NCI-H2107 treated with DMSO at 0.1 percent for 48 hours (cell line): Measurements from ENCODE around the gene NDUFA13.
A peak's percentile ranks its signal among the peaks of the same experiment; 100 is the strongest.

Source experiments
- DNase-seq: peaks from one replicate; lab custom pipeline; 2025; ENCODE audit not compliant: unreplicated experiment; lab: John Stamatoyannopoulos, UW

NDUFA13 gene

GRCh38 chr19:19488875-19489690, 26.9 kb upstream of the NDUFA13 start:
- no peak for DNase-seq

DNA sequence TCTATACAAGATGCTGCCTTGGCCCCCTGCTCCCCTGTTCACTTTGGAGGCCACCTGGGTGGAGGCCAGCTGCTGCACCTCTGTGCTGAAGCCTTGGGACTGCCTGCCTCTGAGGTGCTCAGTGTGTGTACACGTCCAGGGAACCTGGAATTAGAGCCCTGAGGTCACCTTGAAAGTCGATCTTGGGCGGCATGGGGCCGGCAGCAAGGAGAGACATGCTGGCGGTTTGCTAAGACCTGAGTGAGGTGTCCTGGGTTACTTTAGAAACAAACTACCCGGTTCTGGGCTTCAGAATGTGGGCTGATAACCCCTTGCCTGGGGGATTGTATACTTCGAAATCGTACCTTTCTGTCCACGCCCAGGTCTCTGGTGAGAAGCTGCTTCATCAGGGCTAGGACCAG, 26.2 kb upstream of the NDUFA13 start:
- DNase-seq: no peak

DNA sequence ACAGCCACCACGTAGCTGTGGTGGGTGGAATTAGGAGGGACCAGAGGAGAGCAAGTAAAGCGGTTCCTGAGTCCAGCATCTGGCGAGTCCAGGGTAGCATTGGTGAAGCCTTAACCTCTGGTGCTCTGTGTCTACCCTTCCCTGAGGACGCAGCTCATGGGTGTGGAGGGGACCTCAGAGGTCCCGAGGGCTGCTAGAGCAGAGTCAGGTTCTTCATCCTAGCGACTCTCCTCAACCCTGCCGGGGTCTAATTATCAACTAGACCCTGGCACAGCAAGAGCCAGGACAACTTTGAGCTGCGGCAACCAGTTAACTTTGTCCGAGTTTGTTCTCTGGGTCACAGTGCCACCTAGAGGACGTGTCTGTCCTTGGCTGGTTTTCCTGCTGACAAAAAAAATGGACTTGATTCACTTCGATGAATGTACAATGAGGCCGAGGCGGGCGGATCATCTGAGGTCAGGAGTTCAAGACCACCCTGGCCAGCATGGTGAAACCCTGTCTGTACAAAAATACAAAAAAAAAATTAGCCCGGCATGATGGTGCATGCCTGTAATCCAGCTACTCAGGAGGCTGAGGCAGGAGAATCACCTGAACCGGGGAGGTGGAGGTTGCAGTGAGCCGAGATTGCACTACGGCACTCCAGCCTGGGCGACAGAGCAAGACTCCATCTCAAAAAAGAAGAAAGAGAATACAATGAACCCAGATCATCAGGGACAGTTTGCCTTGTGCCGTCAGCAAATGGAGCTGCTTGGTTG, 25.6 kb upstream of the NDUFA13 start:
- peak; percentile 43 for DNase-seq

GRCh38 chr19:19491321-19492025, 24.6 kb upstream of the NDUFA13 start:
- no peak for DNase-seq

DNA sequence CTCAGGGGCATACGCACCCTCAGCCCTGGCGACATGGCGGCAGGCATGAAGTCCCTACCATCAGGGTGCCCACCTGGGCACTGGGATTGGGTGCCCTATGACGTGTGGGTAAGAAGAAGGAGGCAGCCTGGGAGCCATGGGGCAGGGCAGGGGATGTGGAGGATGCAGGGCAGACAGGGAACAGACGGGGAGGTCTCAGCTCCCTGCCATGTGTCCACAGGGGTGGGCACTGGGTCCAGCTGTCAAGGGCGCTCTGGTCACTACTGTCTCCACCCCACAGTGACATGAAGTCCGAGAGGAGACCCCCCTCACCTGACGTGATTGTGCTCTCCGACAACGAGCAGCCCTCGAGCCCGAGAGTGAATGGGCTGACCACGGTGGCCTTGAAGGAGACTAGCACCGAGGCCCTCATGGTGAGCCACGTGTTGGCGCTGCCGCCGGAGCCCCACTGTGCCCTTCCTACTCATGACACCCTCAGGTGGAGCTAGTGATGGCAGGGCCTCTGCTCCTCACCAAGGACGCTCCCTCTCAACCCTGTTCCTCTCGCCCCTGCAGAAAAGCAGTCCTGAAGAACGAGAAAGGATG, 23.9 kb upstream of the NDUFA13 start:
- DNase-seq: no peak

DNA sequence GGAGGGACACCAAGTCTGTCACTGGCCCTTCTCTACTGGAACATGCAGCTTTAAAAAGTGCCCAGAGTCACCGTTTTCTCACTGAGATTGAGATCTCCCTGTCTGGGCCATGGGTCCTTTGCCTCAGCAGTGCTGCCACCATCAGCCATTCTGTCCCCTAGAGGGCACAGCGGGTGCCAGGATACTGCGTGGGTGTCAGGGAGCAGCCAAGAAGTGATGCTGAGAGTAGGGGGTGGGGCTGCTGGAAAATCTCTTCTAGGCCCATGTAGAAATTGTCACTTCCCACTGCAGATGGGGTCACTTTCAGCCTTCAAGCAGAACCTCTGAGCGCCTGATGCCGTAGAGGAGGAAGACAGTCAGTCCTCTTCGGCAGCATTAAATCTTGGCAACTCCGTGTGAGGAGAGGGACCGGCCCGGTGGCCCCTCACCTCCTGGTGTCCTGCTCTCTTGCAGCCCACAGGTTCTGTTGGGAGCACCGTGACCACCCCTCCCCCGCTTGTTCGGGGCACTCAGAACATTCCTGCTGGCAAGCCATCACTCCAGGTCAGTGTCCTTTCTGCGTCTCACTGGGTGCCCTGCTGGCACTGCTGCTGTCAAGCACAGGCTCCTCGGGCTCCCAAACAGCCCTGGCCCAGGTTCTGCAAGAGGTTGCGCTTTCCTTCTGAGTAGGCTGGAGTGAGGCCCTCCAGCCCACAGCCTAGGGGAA, 22.0 kb upstream of the NDUFA13 start:
- DNase-seq: no peak

DNA sequence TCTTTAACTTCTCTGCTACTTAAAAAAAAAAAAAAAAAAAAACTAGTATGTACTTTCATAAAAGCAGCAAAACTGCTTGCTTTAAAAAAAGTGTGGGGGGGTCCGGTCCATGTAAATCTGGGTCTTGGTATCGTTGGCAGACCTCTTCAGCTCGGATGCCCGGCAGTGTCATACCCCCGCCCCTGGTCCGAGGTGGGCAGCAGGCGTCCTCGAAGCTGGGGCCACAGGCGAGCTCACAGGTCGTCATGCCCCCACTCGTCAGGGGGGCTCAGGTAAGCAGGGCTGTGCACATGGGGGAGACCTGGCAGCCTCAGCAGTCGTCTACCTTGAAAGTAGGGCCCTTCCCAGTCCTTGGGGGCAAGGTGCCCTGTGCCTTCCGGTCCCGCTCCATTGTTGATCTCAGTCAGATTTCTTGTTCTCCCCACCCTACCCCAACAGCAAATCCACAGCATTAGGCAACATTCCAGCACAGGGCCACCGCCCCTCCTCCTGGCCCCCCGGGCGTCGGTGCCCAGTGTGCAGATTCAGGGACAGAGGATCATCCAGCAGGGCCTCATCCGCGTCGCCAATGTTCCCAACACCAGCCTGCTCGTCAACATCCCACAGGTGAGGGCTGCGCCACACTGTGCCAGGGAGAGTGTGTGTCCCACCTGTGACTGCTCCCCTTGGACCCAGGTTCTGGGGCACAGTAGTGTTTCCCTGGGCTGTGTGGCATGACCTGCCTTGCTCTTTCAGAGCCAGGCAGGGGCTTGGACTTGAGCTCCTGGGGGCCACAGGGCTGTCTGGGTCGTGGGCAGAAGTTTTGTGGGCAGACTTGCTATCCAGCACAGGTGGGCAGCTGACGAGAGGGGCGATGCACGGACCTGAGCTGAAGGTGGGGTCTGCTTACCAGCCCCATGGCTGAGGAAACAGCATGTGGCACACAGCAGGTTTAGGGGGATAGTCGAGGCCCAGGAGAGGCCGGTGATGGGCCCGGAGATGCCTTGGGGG, 20.1 kb upstream of the NDUFA13 start:
- DNase-seq: no peak

DNA sequence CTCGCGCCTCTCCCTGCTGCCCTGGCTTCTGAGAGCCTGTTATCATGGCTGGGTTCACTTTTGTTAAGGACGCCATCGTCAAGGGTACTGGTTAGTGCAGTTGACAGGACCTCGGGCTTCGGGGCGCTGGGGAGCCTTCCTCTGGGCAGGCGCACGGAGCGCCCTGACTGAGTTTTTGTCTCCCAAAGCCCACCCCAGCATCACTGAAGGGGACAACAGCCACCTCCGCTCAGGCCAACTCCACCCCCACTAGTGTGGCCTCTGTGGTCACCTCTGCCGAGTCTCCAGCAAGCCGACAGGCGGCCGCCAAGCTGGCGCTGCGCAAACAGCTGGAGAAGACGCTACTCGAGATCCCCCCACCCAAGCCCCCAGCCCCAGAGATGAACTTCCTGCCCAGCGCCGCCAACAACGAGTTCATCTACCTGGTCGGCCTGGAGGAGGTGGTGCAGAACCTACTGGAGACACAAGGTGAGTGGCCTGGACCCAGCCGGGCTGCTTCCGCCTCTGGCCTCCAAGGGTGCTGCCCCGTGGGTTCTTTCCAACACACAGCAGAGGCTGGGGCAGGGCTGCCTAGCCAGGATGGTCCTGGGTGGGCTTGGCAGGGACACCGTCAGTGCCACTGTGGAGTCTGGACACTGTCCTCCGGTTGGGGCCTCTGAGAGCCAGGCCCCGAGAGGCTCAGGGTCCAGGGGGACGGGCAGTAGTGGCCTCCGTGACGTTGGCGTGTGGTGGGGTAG, 17.6 kb upstream of the NDUFA13 start:
- no peak for DNase-seq

DNA sequence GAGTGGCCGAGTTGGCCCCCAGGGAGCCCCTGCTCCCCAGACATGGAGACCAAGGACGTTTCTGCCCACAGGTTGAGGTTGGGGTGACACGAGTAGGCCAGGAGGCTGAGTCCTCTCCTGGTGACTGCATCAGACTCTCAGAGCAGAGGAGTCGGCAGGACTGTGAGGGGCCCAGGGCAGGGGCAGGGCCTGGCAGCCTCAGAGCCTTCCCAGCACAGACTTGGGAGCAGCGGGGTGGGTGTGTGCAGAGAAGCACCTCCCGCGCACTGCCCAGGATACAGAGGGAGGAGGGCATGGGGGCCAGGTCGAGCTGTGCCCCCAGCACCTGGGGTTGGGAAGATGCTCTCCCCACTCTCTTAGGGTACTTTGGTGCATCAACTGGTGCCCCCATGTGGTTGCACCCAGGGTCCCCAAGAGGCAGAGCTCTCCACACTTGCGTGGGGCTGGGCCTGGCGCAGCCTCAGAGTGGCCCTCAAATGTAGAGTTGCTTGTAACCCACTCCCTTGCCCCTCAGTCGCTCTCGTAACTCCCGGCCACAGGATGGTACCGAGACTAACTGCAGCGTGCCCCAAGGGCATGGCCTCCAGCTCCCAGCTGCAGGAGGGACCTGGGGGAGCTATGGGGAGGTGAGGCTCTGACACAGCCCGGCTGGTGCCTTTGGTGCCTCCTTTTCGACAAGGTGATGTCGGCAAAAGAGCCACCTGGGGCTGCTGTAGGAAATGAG, 16.6 kb upstream of the NDUFA13 start:
- DNase-seq: no peak

DNA sequence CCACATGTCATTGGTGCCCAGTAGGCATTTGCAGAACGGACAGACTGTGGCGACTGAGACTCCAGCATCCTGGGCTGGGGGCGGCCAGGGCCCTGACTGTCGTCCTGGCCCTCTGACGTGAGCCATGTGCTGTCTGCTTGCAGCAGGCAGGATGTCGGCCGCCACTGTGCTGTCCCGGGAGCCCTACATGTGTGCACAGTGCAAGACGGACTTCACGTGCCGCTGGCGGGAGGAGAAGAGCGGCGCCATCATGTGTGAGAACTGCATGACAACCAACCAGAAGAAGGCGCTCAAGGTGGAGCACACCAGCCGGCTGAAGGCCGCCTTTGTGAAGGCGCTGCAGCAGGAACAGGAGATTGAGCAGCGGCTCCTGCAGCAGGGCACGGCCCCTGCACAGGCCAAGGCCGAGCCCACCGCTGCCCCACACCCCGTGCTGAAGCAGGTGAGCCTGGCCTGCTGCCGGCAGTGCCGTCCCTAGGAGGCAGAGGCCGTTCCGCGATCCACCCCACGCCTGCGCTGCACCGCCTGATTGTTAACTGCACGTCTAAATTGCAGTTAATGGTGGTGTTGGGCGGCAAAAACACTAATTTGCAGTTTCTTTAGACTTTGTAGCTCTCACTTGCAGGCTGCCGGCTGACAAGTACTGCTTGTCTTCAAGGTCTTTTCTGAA, 14.9 kb upstream of the NDUFA13 start:
- DNase-seq: no peak

DNA sequence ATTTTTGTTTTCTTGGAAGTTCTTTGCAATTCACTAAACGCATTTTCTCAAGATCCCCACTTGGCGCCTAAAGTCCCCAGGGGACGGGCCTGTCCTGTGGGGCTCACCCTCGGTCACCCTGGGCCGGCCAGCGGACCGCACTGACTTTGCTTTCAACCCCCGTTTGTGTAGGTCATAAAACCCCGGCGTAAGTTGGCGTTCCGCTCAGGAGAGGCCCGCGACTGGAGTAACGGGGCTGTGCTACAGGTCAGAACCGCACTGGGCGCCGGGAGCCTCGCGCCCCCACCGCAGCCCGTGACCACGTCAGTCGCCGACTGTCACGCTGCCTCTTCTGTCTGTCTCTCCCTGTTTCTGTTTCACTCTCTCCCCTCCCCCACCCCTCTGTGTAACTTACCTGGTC, 14.2 kb upstream of the NDUFA13 start:
- no peak for DNase-seq

DNA sequence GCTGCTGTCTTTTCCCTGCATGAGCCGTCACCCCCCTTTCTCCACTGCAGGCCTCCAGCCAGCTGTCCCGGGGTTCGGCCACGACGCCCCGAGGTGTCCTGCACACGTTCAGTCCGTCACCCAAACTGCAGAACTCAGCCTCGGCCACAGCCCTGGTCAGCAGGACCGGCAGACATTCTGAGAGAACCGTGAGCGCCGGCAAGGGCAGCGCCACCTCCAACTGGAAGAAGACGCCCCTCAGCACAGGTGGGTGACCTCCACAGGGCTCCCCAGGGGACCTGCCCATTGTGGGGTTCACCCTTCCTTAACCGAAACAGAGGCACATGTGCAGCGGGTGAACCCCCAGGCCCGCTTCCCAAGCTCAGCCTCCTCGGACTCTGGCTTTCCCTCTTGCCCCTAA, 13.7 kb upstream of the NDUFA13 start:
- DNase-seq: no peak

DNA sequence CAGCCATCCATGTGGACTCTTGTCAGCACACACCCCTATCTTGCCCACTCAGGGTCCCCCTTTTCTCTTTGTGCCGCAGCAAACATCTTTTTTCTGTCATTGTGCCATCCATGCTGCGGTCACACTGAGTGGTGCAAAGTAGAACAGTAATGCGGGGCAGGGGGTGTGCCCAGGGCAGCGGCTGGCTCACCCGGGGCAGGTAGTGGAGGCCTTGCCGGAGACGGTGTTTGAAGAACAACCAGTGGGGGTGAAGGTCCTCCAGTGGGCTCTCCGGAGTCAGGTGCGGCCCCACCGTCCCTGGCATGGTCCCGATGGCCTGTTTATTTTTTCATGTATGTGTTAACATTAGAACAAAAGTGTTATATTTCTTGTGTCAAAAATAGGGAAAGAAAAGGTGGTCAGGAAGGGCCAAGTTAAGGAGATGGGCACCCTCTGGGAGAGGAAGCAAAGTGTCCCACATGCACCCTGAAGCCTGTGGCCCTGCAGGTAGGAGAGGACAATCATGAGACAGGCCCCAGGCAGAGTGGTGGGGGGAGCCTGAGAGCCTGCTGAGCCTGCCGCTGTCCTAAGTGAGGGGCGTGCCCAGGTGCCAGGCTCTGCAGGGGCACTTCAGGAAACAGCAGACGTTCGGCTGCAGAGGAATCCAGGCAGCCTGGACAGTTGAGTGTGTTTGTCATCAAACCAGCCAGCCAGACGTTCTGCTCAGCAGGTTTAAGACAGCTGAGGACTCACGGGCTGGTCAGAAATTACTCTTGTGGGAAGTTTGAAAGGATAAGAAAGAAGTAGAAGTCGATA, 13.0 kb upstream of the NDUFA13 start:
- no peak for DNase-seq

GRCh38 chr19:19504754-19505668, 11.0 kb upstream of the NDUFA13 start:
- DNase-seq: no peak

GRCh38 chr19:19505669-19506326, 10.2 kb upstream of the NDUFA13 start:
- DNase-seq: no peak
